Choroid plexus epithelial cell (primary cell): ENCODE data around the gene CYTH2.
A peak's percentile ranks its signal among the peaks of the same experiment; 100 is the strongest.

Source experiments
- DNase-seq: peaks from one replicate; pipeline ENCODE4 v3.0.0-alpha.2; 2010; ENCODE audit warnings: low read depth
- H3K4me3 ChIP-seq: 2 replicates; pipeline ENCODE4 v1.5.1; 2011; ENCODE audit warnings: low read depth, mild to moderate bottlenecking, control low read depth, low read length, moderate library complexity
- TF ChIP-seq, protein P1 (sequence below): conservative IDR thresholded peaks from 2 replicates; pipeline ENCODE4 v1.5.1; 2011; ENCODE audit warnings: low read depth, mild to moderate bottlenecking, control low read depth, inconsistent platforms, low read length, moderate library complexity

CYTH2 gene

DNA sequence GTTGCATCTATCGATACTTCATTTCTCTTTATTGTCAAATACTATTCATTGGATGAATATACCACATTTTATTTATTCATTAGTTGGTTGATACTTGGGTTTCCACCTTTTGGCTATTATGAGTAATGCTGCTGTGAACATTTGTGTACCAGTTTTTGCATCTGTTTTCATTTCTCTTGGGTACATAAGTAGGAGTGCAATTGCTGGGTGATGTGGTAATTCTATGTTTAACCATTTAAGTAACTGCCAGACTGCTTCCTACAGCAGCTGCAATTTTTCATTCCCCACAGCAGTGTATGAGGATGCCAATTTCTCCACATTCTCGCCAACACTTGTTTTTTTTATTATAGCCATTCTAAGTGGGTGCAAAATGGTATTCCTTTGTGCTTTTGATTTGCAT is 11.2 kb upstream of the CYTH2 start:
- peak; percentile 42 for DNase-seq
- TF ChIP-seq, protein P1, sequence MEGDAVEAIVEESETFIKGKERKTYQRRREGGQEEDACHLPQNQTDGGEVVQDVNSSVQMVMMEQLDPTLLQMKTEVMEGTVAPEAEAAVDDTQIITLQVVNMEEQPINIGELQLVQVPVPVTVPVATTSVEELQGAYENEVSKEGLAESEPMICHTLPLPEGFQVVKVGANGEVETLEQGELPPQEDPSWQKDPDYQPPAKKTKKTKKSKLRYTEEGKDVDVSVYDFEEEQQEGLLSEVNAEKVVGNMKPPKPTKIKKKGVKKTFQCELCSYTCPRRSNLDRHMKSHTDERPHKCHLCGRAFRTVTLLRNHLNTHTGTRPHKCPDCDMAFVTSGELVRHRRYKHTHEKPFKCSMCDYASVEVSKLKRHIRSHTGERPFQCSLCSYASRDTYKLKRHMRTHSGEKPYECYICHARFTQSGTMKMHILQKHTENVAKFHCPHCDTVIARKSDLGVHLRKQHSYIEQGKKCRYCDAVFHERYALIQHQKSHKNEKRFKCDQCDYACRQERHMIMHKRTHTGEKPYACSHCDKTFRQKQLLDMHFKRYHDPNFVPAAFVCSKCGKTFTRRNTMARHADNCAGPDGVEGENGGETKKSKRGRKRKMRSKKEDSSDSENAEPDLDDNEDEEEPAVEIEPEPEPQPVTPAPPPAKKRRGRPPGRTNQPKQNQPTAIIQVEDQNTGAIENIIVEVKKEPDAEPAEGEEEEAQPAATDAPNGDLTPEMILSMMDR = no peak
- no peak overlapping the region for H3K4me3 ChIP-seq

DNA sequence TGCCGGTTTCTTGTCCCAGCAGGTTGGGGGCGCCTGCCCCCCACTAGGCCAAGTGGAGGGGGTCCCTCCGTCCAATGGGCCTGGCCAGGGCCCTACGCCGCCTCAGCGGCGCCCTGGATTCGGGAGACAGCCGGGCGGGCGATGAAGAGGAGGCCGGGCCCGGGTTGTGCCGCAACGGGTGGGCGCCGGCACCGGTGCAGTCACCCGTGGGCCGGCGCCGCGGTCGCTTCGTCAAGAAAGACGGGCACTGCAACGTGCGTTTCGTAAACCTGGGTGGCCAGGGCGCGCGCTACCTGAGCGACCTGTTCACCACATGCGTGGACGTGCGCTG is 7.6 kb upstream of the CYTH2 start:
- no peak for DNase-seq
- H3K4me3 ChIP-seq = no peak overlapping the region
- TF ChIP-seq, protein P1 = no peak

DNA sequence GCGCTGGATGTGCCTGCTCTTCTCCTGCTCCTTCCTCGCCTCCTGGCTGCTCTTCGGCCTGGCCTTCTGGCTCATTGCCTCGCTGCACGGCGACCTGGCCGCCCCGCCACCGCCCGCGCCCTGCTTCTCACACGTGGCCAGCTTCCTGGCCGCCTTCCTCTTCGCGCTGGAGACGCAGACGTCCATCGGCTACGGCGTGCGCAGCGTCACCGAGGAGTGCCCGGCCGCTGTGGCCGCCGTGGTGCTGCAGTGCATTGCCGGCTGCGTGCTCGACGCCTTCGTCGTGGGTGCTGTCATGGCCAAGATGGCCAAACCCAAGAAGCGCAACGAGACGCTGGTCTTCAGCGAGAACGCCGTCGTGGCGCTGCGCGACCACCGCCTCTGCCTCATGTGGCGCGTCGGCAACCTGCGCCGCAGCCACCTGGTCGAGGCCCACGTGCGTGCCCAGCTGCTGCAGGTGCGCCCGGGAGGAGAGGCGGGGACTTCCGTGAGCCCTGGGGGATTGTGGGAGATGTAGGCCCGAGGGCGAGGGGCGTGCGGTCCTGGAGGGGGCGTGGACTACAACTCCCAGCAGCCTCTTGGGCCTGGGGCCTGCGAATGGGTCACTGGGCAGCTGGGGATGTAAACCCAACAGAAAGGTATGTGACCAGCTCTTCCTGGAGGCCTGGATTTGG is 7.0 kb upstream of the CYTH2 start:
- no peak for DNase-seq
- H3K4me3 ChIP-seq = no peak overlapping the region
- TF ChIP-seq, protein P1 = no peak

DNA sequence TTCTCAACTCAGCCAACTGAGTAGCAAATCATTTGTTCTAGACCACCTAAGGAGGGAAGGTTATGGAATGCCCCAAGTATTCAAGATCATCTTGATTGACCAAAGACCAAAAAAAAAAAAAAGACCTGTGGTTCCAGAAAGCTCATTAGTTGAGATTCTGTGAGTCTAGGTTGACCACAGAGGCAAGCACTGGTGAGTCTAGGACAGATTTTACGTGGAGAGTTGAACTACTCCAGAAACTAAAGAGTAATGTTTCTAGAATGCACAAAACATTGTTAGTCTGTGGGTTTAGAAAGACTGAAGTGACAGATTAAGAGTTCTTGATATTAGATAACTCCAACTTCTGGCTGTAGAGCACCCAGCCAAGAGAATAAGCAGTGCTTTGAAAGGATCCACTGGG is 4.0 kb upstream of the CYTH2 start:
- no peak for DNase-seq

DNA sequence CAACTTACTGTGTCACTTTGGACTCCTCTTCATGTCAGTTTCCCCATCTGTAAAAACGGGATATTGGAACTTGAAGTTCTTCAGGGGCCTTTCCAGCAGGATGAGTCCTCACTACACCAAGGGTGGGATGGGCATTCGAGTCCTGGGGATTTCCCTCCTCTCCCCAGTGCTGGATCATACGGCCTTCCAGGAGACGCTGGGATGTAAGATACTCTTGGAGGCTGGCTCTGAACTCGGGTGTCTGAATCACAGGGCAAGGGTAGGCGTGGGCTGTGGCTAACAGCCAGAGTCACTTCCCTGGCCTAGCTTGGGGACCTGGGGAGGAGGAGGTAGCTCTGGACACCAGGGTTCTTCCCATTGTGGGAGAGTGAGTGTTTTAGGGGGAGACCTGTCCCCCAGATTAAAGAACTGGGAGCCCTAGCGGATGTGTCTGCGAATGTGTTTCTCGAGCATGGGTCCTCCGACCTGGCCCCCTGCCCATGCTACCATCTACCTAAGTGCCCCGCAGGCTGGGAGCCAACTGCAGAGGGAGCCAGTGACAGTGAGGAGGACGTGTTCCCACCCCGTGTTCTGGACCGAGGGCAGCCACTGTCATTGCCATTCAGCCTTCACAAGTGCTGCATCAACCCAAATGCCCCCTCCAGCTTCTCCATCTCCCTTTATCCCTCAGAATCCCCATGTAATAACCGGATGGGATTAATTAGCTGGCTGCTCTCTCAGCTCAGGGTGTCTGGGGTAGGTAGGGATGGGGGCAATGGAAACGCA is 2.4 kb upstream of the CYTH2 start:
- no peak overlapping the region for H3K4me3 ChIP-seq
- peak; percentile 52 for DNase-seq
- TF ChIP-seq, protein P1 = no peak

More for the DNA sequence above, 4.0 kb upstream of the CYTH2 start:
- TF ChIP-seq, protein P1 = no peak
- no peak overlapping the region for H3K4me3 ChIP-seq

DNA sequence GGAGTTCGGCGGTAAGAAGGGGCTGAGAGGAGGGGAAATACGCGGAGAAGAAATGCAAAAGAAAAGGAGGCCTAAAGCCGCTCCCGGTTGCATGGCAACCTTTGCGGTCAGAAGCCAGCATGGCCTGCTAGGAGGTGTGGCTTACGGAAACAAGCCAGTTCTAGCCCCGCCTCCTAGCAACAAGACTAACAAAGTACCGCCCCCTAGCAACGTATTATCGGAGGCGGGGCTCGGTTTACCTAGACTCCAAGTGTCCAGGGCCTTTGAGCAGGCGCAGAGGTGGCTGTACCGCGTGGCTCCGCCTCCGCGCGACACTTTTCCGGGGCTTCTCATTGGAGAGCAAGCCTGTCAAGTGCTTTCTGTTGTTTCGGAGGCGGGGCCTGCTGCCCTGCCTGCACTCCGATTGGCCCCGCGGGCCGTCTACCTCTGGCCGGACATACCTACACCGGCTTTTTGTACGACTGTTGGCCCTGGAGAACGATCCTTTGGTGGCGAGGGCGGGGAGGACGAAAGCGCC is 339 bp upstream of the CYTH2 start:
- TF ChIP-seq, protein P1 = no peak
- H3K4me3 ChIP-seq = peak overlapping the region; percentile 93
- peak; percentile 100 for DNase-seq
